T-helper 22 cell (primary cell): ENCODE data around the gene CDH4.

ENCODE experiments used
- DNase-seq: peaks from one replicate; pipeline ENCODE4 v3.0.0-alpha.2; 2020; ENCODE audit warnings: low read depth

The CDH4 gene

DNA sequence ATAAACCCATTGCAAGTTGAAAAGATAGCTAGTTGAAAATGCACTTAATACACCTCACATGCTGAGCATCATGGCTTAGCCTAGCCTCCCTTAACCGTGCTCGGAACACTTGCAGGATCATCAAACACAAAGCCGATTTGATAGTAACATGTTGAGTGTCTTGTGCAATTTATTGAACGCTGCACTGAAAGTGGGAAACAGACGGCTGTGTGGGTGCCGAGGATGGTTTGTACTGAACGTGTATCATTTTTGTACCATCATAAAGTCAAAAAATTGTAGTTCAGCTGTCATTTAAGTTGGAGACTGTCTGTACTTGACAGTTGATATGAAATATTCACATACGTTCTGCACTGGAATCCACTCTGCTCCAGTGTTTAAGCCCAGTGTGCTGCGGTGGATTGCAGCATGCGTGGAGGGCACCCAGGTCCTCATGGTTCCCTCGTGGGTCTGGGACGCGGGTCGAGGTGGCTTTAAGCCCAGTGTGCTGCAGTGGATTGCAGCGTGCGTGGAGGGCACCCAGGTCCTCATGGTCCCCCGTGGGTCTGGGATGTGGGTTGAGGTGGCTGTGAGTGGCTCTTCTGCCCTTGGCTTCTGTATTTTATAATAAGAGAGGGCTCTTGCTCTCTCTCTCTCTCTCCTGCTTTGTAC is 77.0 kb downstream of the CDH4 start:
- no peak for DNase-seq

DNA sequence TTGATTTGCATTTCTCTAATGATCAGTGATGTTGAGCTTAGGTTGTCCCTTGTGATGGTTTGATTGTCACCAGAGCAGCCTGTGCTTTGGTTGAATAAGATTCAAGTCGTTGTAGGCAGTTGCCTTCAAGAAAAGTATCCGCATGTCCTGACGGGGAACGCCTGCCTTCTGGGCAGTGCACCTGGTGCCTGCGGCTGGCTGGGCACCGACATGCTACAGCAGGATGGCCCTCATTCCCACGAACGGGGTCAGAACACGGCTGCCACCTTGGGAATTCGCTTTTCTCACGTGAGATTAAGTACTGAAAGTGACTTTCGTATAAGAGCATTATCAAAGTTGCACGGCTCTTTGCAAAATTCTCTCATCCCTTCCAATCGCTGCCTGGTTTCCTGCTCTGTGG is 78.4 kb downstream of the CDH4 start:
- no peak for DNase-seq

DNA sequence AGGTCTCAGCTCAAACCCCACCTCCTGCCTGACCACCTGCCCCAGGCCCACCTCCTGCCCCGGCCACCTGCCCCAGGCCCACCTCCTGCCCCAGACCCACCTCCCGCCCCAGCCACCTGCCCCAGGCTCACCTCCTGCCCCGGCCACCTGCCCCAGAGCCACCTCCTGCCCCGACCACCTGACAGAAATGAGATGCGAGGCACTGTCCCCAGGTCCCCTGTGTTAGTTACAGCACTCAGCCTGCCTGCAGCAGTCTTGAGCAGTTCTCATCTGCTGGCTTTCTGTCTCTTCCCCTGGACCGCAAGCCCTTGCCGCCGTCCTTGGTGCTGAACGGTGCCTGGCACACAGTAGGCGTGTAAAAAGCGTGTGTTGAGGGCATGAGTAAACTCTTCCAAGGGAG is 79.5 kb downstream of the CDH4 start:
- DNase-seq, result no peak

DNA sequence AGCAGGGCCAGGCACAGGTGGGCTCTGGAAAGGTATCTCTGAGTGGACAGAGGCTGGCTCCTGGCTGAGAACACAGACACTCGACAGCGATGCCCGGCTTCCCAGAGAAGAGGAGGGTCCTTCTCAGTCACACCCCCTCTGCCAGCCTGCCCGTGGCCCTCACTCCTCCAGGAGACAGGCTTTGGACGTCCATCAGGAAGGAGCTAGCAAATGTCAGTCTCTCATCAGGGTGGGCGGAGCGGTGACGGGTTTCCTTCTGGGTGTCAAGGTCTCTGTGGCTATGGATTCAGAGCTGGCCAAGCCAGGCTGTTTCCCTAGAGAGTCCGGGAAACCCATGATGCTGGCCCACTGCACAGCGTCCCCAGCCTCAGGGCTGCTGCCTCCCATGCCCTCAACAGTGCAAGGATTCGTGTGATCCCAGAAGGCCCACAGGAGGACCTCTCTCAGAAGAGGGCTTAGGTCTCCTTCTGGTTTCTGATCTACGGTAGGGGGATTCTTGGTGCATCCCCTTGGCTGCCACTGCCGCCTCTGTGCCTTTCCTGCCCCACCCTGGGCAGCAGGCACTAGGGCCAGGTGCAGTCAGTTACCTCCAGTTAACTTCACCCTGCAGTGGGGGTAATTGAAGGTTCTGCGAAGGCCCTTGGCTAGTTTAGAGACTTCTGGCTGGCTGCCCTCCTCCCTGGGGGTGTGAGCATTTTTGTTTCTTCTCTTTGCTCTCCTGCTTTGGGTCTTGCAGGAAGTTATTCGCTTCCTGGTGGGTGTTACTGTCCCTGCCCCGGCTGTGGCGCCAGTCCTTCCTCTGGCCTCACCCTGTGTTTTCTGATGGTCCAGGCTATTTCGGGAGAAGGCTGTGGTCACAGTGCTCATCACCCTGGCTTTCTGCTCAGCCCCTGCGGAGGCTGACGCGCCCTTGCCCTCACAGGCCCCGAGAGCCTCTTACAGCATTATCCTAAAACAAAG is 80.2 kb downstream of the CDH4 start:
- DNase-seq, result no peak

DNA sequence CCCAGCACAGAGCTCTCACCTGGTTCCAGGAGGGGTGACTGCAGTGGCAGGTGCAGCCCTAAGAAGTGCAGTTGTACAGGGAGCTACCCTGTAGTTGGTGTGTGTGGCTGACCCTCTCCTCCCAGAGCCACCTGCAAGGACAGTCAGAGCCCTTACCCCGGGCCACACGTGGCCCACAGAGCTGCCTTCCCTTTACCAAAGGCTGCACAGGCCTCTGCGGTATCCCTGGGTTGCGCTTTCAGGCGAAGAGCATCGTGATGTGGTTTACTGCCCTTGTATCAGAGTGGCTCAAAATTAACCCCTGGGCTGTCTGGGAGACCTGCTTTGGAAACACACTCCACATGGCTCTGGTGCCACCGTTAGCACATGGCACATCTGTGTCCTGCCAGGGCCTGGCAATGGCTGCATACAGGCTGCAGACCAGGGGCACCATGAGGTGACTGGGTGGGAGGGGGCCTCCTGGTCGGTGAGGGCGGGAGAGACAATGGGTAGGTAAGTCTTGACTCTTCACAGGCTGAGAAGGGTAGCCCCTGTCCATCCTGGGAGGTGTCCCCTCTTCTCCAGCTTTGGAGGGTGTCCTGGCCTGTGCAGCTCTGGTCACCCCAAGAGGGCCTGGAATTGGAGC is 81.5 kb downstream of the CDH4 start:
- no peak for DNase-seq

DNA sequence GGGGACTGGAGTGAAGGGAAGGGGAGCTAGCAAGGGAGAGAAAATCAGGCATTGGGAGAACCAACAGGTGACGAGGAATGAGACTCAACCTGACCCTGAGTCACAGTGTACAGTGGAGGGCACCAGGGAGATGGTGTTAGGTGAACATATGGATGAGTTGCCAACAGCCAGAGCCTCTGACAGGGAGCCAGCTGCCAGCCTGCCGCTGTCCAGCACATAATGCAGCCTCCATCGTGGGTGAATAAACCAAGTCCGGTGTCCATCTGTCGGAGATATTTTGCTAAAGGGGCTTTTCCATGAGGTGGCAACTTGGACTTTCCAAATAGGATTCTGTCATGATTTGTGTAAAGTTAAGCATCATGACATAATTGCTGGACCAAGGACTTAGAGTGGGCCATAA is 88.1 kb downstream of the CDH4 start:
- no peak for DNase-seq

DNA sequence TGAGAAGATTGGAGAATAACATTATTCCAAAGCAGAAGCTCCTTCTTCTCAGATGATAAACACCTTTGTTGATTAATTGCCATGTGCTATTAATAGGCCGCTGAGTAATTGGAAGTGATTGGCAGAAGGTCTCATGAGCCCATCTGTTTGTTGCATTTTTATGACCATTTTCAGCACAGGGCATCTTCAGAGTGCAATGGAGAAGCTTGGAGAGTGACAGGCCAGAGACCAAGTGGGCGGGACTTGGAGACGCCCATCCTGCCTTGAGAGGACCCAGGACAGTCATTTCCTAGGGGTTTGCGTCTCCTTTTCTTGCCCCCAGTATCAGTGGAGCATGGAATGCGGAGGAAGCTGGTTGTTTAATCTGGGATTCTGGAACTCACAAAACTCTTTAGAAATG is 89.5 kb downstream of the CDH4 start:
- no peak for DNase-seq

DNA sequence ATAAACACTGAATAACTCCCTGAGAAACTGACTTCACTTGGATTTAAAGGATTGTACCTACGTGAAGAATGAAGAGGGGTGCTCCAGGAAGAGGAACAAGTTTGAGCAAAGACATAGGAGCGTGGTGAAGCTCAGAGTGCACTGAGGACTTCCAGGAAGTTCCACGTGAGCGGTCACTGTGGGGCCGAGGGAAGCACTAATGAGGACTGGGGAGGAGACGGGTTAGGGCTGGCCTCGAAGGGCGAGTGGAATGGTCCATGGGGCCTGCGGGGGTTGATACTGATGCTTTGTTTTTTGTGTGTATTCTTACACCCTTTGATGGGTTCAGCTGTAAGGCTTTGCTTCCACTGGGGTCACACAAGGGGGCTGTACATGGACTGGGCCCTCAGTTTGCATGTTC is 91.9 kb downstream of the CDH4 start:
- no peak for DNase-seq

DNA sequence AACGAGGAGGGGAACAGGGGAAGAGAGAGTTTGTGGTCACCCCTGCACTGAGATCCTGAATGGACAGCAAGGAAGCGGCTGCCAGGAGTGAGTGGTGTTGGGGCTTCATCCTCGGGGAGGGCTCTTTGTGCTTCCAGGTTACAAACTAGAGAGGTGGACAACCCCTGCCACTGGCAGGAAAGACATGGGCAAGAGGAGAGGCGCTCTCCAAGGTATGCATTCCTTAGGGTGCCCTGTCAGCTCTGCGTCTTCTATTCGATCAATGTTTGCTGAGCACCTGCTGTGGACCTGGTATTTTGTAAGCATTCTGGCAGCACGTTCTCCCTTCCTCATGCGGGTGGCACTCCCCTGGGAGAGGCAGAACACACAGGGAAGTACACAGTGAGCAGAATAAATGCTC is 93.6 kb downstream of the CDH4 start:
- no peak for DNase-seq

DNA sequence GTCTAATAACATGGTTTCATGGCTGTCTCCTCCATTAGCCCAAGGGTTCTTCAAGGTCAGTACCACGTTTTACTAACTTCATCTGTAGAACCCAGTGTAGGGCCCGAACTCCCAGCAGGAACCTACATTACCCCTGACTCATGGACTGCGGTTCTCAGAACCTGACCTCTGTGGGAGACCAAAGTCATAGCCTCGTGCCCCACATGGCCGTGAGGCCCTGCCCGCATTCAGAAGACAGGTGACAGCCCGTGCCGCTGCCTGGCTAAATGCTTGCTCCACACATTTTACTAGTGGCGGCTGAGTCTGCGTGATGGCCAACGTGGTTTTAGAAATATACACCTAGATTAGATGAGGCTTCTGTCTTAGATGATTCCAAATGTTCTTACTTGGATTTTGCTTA is 94.9 kb downstream of the CDH4 start:
- DNase-seq, result no peak

DNA sequence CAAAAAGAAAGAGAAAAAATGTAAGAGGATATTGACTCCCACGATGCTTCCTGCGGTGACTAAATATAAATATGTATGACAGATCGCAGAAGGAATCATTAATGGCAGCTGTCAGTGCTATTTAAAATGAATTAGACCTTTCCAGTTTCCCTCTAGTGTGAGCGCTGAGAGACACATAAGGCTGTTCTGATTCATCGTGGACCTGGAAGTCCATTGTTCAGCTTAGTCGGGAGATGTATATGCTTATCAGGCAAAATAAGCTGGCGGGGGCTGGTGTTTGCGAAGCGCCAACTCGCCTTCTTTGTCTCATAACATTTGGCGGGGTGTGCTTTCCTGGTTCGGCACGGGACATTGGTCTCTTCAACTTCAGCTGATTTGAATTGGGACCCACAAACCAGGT is 95.4 kb downstream of the CDH4 start:
- DNase-seq, result no peak

DNA sequence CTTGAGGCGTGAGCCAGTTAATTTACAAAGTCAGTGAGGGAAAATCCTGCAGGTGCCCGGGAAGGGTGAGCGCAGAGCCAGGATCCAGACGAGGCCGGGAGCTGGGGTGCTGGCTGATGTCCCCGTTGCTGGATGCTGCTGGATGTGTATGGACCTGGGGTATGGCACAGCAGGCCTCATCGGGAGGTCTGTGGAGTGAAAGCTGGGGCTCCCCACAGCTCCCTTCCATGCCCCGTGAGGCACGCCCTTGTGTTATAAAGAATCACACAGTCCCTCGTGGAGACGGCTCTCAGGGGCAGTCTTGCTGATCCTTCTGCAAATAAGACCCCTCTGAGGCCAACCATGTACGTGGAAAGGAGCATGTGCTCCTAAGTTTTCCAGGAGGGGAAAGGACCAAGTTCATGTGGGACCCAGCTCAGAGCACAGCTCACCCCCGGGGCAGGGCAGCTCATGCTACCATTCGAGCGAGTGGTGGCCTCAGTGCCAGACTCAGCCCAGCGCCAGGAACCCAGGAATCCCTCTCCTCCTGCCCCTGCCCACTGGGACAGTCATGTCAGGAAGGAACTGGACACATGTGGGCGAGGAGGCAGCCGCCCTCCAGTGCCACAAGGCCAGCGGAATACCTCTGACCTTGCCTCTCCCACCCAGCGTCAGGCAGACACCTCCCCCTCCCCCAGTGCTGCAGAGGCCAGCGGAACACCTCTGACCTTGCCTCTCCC is 97.5 kb downstream of the CDH4 start:
- no peak for DNase-seq

DNA sequence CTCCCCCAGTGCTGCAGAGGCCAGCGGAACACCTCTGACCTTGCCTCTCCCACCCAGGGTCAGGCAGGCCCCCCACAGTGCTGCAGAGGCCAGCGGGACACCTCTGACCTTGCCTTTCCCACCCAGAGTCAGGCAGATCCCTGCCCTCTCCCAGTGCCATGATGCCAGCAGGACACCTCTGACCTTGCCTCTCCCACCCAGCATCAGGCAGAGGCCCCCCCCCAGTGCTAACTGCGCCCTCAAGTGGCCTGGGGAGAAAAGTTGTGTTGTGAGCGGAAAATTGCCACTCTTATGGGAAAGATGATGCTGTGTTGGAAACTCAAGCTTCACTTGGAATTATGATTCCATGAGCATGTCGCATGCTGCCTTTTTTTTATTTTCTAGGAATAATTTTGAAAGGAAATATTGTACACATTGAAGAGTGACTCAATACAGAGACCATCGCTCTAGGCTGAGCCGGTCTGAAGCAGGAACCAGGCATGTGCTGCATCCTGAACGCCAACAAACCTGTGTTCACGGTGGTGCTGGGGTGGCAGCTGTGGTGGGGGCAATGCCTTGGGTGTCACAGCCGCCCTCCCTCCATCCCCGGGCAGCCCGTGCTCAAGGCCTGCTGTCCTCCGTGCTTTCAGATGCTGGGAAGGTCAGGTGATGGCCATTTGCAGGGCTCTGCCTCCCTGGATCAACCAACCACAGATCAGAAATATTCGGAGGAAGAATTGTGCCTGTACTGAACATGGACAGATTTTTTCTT is 98.6 kb downstream of the CDH4 start:
- no peak for DNase-seq

DNA sequence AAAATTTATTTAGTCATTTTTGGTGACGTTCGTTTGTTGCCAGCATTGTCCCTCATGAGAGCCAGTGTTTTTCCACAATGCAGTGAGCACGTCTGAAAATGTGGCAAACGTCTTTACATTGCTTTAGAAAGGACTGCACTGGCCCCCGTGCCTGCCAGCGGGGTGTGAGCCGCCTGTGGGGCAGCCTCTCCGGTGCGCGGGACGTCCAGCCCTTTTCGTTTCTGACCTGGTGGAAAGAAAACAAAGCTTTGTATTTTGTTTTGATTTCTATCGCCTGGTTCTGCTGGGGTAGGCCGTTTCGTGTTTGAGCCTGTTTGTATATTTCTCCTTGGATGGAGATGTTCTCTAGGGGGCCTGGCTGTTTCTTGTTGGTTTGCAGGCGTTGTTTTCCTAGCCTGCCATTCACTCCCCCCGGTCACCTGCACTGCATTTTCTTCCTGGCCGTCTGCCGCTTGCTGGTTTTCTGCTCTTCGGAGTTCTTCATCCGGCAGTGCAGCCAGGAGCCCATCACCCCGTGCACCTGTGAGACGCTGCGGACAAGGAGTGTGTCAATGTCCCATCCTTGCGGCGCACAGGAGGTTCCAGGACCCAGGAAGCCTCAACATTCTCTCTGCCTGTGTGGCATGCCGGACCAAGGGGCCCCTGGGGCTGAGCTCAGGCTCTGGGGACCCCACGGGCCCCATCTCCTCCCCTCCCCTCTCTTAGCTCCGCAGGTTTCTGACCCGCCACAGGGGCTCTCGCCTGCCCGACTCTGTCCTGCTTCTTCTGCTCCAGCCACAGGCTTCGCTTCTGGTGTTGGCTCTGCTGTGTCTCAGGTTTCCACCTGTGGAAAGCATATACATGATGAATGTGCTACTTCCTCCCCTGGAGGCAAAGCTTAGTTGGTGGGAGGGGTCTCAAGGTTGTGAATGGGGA is 100.5 kb downstream of the CDH4 start:
- DNase-seq, result no peak

DNA sequence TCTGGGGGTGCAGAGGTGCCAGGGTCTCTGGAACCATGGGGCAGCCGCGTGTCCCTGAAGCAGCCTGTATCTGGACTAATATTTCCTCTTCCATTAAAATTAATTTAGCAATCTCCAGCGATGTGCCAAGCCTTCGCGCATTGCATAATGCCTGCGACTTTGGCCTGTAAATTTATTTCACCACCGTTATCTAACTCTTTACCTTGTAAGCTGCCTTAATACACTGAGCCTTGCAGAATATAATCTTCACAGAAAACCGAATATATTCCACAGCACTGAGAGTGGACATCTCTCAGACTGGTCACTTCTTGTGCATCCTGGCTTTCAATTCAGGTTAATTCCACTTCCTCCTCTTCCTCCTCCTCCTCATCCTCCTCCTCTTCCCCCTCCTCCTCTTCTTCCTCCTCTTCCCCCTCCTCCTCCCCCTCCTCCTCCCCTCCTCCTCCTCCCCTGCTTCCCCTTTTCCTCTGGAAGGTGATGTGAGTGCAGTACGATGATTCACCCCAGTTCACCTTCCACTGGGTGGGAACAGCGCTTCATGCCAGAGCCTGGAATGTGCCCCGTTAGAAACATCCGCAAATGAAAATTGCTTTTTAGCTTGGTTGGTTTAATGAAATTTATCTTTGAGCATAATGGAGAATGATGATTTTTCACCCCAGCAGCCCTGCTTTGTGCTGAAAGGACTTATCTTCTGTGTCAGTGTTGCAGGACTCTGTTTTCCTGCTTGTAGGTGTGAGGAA is 101.4 kb downstream of the CDH4 start:
- DNase-seq, result no peak

DNA sequence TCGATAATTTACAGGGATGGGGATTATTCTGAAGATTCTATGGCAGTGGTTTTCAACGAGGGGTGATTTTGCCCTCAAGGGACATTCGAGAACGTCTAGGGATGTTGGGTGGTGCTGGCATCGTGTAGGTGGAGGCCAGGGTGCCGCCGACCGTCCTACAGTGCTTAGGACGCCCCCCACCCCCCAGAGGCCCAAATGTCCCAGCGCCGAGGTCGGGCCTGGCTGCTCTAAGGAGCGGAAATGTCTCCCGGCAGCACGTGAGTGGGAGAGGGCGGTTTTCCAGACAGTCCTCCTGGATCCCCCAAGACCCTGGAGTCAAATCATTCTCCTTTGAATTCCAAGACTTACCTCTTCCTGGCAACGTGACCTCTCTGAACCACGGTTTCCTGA is 101.9 kb downstream of the CDH4 start:
- no peak for DNase-seq

DNA sequence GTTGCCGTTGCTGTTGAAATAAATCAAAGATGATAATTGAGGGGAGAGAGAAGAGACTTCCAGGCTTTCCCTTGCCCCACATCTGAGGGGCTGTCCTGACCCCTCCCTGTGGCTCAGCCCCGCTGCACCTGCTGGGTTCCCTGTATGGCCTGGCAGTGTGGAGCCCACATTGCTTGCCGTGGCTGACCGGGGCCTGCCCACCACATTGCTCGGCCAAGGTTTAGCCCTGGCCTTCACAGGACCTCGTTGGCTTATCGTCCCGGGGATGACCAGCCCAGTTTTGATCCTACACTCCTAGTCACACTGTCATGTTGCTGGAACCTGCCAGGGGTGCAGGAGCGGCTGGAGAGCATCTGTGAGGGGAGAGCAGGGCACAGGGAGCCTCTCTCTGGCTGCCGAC is 102.4 kb downstream of the CDH4 start:
- no peak for DNase-seq

DNA sequence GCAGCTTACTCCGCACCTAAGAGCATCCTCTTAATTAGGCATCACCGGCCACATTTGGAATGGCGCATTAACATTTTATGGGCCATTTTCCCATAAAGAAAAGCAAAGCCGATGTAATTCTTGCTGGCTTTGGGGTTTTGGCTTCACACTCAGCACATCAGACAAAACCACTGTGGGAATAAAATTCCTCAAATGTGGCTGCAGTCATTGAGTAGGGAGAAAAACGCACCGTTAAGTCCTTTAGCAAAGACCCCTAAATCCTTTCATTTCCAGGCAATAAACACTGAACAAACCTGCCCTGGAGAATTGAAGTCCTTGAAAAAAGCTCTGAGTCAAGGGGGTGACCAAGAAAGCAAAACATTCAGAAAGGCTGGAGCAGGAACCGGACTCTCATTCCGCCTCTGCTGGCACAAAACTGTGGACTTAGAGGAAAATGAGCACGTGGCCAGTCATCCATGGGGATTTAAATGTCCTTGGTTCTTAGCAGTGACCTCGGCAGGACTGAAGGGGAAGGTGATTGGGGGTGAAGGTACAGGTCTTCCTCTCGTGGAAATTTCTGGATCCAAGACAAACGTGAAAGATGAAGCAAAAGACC is 102.9 kb downstream of the CDH4 start:
- DNase-seq, result no peak

DNA sequence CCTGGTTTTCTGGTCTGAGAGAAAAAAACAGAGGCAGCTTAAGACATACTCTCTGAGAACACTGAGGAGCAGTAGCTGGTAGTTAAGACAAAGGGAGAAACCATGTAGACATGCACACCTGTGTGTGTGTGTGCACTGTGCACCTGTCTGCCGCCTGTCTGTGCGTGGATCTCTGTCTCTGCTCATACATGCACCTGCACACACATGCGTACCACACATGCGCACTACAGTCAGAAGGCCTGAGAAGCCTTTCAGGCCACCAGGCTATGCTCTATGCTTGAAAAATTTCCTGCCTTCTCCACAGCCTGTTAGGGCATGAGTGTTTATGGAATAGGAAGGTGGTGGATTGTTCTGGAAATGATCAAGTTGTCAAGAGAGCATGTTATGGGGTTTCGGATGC is 103.5 kb downstream of the CDH4 start:
- DNase-seq, result no peak

DNA sequence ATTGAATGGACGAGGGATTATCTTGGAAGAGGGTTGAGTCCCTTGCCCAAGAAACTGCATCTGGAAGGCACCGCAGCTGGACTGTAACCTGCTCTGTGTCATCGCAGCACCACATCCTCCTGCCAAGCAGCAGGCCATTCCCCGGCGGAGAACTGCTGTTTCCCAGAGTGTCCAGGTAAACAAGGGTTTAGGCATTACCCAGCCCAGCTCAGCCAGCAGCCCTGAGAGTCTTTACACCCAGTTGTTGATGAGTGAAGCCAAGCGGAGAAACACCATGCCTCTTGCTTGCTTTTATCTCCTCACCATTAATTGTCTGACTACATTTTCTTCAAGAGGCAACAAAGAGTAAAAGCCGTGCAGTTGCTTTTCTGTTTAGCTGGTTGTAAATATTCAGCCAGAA is 104.1 kb downstream of the CDH4 start:
- no peak for DNase-seq
